Natural killer cell (primary cell): ENCODE results near the gene VEGFB. TPM values are rescaled to one million over a fixed set of nuclear protein-coding genes. Genes with fewer than 3 reads are reported as not detected.
"Not testable (repeated sequence)": the region's sequence is repeated elsewhere in the genome, so short reads cannot be mapped to it uniquely, and the experiment has no call there.

Experiments
- ATAC-seq, 3 donors: fragments of 150-1000 bp in 2 of 3; fragments of 200-7000 bp in 1 of 3; cut with Tn5 transposase; 1 replicate in 1 of 3; 2 replicates in 2 of 3; pipeline ENCODE4 v1.10.0; 2021; ENCODE audit warnings: mild to moderate bottlenecking in 2 of 3, moderate library complexity in 2 of 3
- DNase-seq, 2 donors: peaks; one replicate each; pipeline versions ENCODE4 v3.0.0 to v3.0.0-alpha.2; 2013 to 2021; ENCODE audit warnings: mixed read lengths in 1 of 2
- H3K27ac ChIP-seq: one replicate; pipeline ENCODE4 v1.5.1; 2013; ENCODE audit warnings: mild to moderate bottlenecking, low read length
- H3K27me3 ChIP-seq: one replicate; pipeline ENCODE4 v1.6.1; 2013; ENCODE audit warnings: low read length; ENCODE audit not compliant: control insufficient read depth, insufficient read depth
- H3K36me3 ChIP-seq: one replicate; pipeline ENCODE4 v1.6.1; 2013; ENCODE audit warnings: low read length; ENCODE audit not compliant: control insufficient read depth, insufficient read depth
- H3K4me1 ChIP-seq: one replicate; pipeline ENCODE4 v1.6.1; 2013; ENCODE audit warnings: low read length; ENCODE audit not compliant: control insufficient read depth, insufficient read depth
- H3K4me3 ChIP-seq: one replicate; pipeline ENCODE4 v1.5.1; 2013; ENCODE audit warnings: low read length
- H3K9me3 ChIP-seq: one replicate; pipeline ENCODE4 v1.6.1; 2013; ENCODE audit warnings: low read length; ENCODE audit not compliant: control insufficient read depth, insufficient read depth
- H3K27ac Mint-ChIP-seq, 2 donors: one replicate each; pipeline ENCODE4 v1.8.0; 2022; ENCODE audit warnings: mild to moderate bottlenecking in 2 of 2, mixed read lengths in 2 of 2, moderate library complexity in 1 of 2
- H3K27me3 Mint-ChIP-seq, 2 donors: one replicate each; pipeline ENCODE4 v1.8.0; 2022; ENCODE audit warnings: low read depth in 2 of 2, mixed read lengths in 2 of 2
- H3K36me3 Mint-ChIP-seq: one replicate; pipeline ENCODE4 v1.8.0; 2022; ENCODE audit warnings: mixed read lengths
- H3K4me1 Mint-ChIP-seq, 2 donors: one replicate each; pipeline ENCODE4 v1.8.0; 2022; ENCODE audit warnings: mixed read lengths in 2 of 2
- H3K4me3 Mint-ChIP-seq: one replicate; pipeline ENCODE4 v1.8.0; 2022; ENCODE audit warnings: mild to moderate bottlenecking, moderate library complexity, mixed read lengths
- H3K9me3 Mint-ChIP-seq, 2 donors: one replicate each; pipeline ENCODE4 v1.8.0; 2022; ENCODE audit warnings: mixed read lengths in 2 of 2
- WGBS: methylation state at CpG from one replicate; pipeline ENCODE4 v1.1.7; 2013; ENCODE audit warnings: missing lambda C conversion rate; ENCODE audit not compliant: insufficient coverage; 5-methylcytosine and 5-hydroxymethylcytosine counted together
- intact Hi-C: fragments of 100-400 bp; cut with micrococcal nuclease; formaldehyde crosslinking; loops from one replicate; pipeline ENCODE4 v1.14.2; 2022
- total RNA-seq, 4 donors: library from RNA; stranded (reverse); fragments of 120-200 nt in 1 of 4; gene quantifications; one replicate each; pipeline versions ENCODE4 v1.2.3 to v1.2.4, GENCODE V29; 2013 to 2022
- TF ChIP-seq, protein P1 (sequence below): fragments of 200-600 bp; IDR thresholded peaks from one replicate; pipeline ENCODE4 v1.8.0; 2022; ENCODE audit warnings: antibody characterized with exemption

VEGFB gene
- total RNA-seq, 3 donors from 2014 or later (not counting 1 experiment from before 2014, with no cell fraction given): 30.7 to 38.7 (median 37.3) TPM

DNA sequence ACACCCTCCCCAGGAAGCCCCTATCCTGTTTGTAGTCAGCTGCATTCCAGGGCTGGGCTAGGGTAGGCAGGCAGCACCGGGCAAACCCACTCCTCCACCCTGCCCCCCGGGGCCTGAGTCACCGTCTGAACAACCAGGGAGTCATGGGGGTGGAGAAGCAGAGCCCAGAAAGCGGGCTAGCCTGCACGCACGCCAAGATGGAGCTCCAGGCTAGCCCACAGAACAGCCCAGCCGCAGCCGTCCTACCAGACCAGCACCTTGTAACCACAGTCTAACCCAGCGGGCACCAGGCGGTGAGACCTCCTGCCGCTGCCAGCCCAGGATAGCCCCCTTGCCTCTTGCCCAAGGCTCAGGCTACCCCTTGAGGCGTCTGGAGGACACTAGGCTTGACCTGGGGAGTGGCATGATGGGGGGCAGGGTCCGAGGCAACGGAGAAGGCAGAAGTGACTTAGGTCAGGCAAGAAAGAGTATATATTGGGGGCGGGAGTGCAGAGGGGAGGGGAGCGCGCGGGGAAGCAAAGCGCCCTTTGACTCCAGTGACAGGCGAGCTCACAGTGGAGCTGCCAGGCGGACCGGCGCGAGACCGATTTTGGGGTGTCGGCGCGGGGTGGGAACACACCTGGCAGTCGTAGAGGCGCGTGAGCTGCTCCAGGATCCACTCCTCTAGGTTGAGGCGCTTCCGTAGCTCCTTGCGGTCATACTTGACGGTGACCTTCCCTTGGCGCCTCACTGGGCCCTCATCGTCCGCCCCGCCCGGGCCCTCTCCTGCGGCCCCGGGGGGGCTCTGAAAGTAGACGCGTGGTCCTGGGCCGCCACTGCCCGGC, 11.6 kb downstream of the VEGFB start:
- Histone ChIP-seq H3K36me3 (peaks cover 10% of the 10 kb centered on the region), H3K4me1 (peaks cover 57% of the 10 kb centered on the region), H3K4me3 (peak overlapping the region; percentile 53), H3K27ac (no peak overlapping the region), H3K27me3 (no peaks in the 10 kb centered on the region), H3K9me3 (no peaks in the 10 kb centered on the region)
- WGBS: under 1% methylated on average over 46 of the region's 46 CpGs
- H3K27me3 Mint-ChIP-seq: no peaks in the 10 kb centered on the region
- peak overlapping the region; percentile 81 for H3K4me3 Mint-ChIP-seq
- ATAC-seq: peak in 1 of 3 donors; percentile 8
- DNase-seq: peak; percentile 62 to 73
- H3K4me1 Mint-ChIP-seq: peaks cover 14 to 52% of the 10 kb centered on the region in 2 donors
- H3K27ac Mint-ChIP-seq: peak overlapping the region; percentile 69 to 81
- H3K9me3 Mint-ChIP-seq: no peaks in the 10 kb centered on the region
- intact Hi-C loops: no loop called here
- TF ChIP-seq, protein P1, sequence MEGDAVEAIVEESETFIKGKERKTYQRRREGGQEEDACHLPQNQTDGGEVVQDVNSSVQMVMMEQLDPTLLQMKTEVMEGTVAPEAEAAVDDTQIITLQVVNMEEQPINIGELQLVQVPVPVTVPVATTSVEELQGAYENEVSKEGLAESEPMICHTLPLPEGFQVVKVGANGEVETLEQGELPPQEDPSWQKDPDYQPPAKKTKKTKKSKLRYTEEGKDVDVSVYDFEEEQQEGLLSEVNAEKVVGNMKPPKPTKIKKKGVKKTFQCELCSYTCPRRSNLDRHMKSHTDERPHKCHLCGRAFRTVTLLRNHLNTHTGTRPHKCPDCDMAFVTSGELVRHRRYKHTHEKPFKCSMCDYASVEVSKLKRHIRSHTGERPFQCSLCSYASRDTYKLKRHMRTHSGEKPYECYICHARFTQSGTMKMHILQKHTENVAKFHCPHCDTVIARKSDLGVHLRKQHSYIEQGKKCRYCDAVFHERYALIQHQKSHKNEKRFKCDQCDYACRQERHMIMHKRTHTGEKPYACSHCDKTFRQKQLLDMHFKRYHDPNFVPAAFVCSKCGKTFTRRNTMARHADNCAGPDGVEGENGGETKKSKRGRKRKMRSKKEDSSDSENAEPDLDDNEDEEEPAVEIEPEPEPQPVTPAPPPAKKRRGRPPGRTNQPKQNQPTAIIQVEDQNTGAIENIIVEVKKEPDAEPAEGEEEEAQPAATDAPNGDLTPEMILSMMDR: no peak
- no peaks in the 10 kb centered on the region for H3K36me3 Mint-ChIP-seq

DNA sequence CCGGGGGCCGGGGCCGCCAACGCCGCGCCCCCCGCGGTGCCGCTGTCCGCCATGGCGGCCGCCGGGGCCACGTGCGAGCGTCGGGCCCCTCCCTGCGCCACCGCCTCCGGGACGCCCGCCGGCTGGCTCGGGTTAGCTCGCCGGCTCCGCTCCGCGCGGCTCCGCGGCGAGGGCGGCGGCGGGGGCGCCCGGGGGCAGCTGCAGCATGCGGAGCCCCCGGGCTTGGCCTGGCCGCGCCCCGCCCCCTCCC, 12.2 kb downstream of the VEGFB start:
- Mint-ChIP-seq H3K4me1 (peaks cover 14 to 47% of the 10 kb centered on the region in 2 donors), H3K27ac (peak overlapping the region in 1 of 2 donors; percentile 76), H3K4me3 (peak overlapping the region; percentile 83)
- H3K36me3 ChIP-seq, H3K36me3 Mint-ChIP-seq, H3K27me3 ChIP-seq, H3K4me3 ChIP-seq, H3K27me3 Mint-ChIP-seq, intact Hi-C loops, H3K9me3 ChIP-seq, H3K27ac ChIP-seq, H3K9me3 Mint-ChIP-seq, DNase-seq: not testable (repeated sequence)
- ATAC-seq: peak; percentile 11 to 29 (median 24)
- under 1% methylated on average over 43 of the region's 43 CpGs for WGBS
- H3K4me1 ChIP-seq: peaks cover 60% of the 10 kb centered on the region

DNA sequence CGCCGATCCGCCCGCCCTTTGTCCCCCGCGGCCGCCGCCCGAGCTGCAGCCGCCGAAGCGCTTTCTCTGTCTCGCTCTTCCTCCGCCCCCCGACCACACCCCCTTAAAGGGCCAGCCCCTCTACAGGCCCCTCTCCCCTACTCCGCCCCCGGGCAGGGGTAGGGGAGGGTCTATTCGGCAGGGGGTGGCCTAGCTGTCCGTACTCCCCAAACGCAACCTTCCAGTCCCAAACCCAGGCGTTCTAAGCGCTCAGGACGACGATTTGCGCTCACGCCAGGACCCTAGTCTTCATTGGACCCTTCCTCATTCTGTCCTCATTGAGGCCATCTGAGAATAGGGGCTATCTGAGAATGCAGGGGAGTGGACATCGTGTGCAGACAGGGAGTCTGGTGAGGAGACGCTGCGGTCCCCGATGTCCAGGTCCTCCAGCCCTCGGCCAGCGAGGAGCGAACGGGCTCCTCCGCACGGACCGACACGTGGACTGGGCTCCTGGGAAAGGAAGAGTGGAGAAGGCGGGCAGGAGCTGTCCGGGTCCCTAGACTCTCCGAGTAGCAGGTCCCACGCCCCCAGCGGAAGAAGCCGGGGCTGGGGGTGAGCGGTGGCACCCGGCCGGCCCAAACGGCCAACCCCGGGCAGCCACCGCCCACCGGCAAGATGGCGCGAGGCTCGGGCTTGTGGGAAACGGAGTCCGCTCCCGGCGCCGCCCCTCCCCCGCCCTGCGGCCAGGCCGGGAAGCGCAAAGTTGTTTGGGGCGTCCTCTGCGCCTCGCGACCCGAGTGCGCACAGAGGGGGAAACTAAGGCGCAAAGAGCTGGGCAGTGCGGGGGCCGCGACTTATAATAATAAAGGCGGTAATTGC, 12.7 kb downstream of the VEGFB start, which contains the start of gene PPP1R14B:
Gene PPP1R14B, minus strand, starts transcription at position 73 of the 858 bp plus-strand sequence. CDS start 270 bp downstream, outside the sequence.
- TF ChIP-seq, protein P1: no peak
- 2% methylated on average over 59 of the region's 74 CpGs for WGBS
- no peaks in the 10 kb centered on the region for H3K27me3 ChIP-seq
- peaks cover 10% of the 10 kb centered on the region for H3K36me3 ChIP-seq
- H3K4me3 ChIP-seq: peak within 1 kb of the TSS; percentile 81
- Mint-ChIP-seq H3K9me3 (no peaks in the 10 kb centered on the region), H3K27me3 (no peaks in the 10 kb centered on the region), H3K27ac (peak within 1 kb of the TSS; percentile 69 to 81), H3K4me3 (peak within 1 kb of the TSS; percentile 85), H3K36me3 (no peaks in the 10 kb centered on the region), H3K4me1 (peaks cover 14 to 49% of the 10 kb centered on the region in 2 donors)
- H3K4me1 ChIP-seq: peaks cover 62% of the 10 kb centered on the region
- peak within 1 kb of the TSS; percentile 49 for H3K27ac ChIP-seq
- DNase-seq (peak; percentile 69 to 82), ATAC-seq (peak; percentile 55 to 76 (median 65))
- intact Hi-C loops: no loop called here
- no peaks in the 10 kb centered on the region for H3K9me3 ChIP-seq
